ENCODE measurements around the gene NEDD4L. TPM values are rescaled to one million over a fixed set of nuclear protein-coding genes. Genes with fewer than 3 reads are reported as not detected.

The NEDD4L gene
- polyA plus RNA-seq, 1 donor (not counting 4 experiments of a cell fraction or from before 2014, with no cell fraction given) = 52.6 TPM

GRCh38 chr18:58389745-58390144, 345.7 kb downstream of the NEDD4L start:
- TF ChIP-seq EZH2 (IDR thresholded peaks at IDR 0.05; ENCODE audit: low read length) (no peak), CTCF (optimal IDR thresholded peaks at IDR 0.05 in 1 of 3, IDR thresholded peaks at IDR 0.05 in 1 of 3, conservative IDR thresholded peaks at IDR 0.05 in 1 of 3; ENCODE audit: extremely low read depth in 1 of 3, insufficient read depth in 2 of 3, low read length in 3 of 3) (no peak)
- FAIRE-seq (no peak), DNase-seq (ENCODE audit: low read depth, low spot score) (no peak)
- Histone ChIP-seq H3K27ac (ENCODE audit: control insufficient read depth, insufficient read depth, low read length) (no peak overlapping the region), H2AFZ (ENCODE audit: control insufficient read depth, low read length) (no peak overlapping the region), H3K9me3 (ENCODE audit: control insufficient read depth, low read depth, low read length) (no peaks in the 10 kb centered on the region), H3K4me1 (ENCODE audit: control insufficient read depth, extremely low read depth, insufficient read depth, low read length) (no peaks in the 10 kb centered on the region), H4K20me1 (ENCODE audit: control insufficient read depth, extremely low read depth, insufficient read depth, low read length) (peaks cover 2% of the 10 kb centered on the region), H3K9ac (ENCODE audit: control insufficient read depth, extremely low read depth, insufficient read depth, low read length) (no peak overlapping the region), H3K36me3 (ENCODE audit: control insufficient read depth in 2 of 2, extremely low read depth in 1 of 2, insufficient read depth in 2 of 2, low read length in 2 of 2) (peaks cover 49 to 73% of the 10 kb centered on the region in 2 experiments), H3K4me2 (ENCODE audit: control insufficient read depth, extremely low read depth, insufficient read depth, low read depth, low read length) (no peak overlapping the region), H3K79me2 (ENCODE audit: control insufficient read depth, insufficient read depth, low read length) (no peaks in the 10 kb centered on the region), H3K4me3 (ENCODE audit: control insufficient read depth in 2 of 3, extremely low read depth in 1 of 3, insufficient read depth in 2 of 3, low read depth in 1 of 3, low read length in 3 of 3) (no peak overlapping the region), H3K27me3 (ENCODE audit: control insufficient read depth, extremely low read depth, insufficient read depth, low read length) (no peaks in the 10 kb centered on the region), H3K9me1 (ENCODE audit: control insufficient read depth, extremely low read depth, insufficient read depth, low read length) (no peaks in the 10 kb centered on the region)
- dilution Hi-C loops (cut with MboI; ENCODE audit: extremely low pct_ligation_motif_present, low sequenced_read_pairs) = no loop called here

GRCh38 chr18:58390399-58390798, 346.4 kb downstream of the NEDD4L start:
- H3K9me3 ChIP-seq (ENCODE audit: control insufficient read depth, low read depth, low read length) = no peaks in the 10 kb centered on the region
- H3K4me3 ChIP-seq (ENCODE audit: control insufficient read depth in 2 of 3, extremely low read depth in 1 of 3, insufficient read depth in 2 of 3, low read depth in 1 of 3, low read length in 3 of 3) = no peak overlapping the region
- H3K4me1 ChIP-seq (ENCODE audit: control insufficient read depth, extremely low read depth, insufficient read depth, low read length) = no peaks in the 10 kb centered on the region
- no peak for DNase-seq (ENCODE audit: low read depth, low spot score)
- no peak for TF ChIP-seq CTCF (optimal IDR thresholded peaks at IDR 0.05 in 1 of 3, IDR thresholded peaks at IDR 0.05 in 1 of 3, conservative IDR thresholded peaks at IDR 0.05 in 1 of 3; ENCODE audit: extremely low read depth in 1 of 3, insufficient read depth in 2 of 3, low read length in 3 of 3)
- no peak for TF ChIP-seq EZH2 (IDR thresholded peaks at IDR 0.05; ENCODE audit: low read length)
- H3K79me2 ChIP-seq (ENCODE audit: control insufficient read depth, insufficient read depth, low read length) = no peaks in the 10 kb centered on the region
- H3K4me2 ChIP-seq (ENCODE audit: control insufficient read depth, extremely low read depth, insufficient read depth, low read depth, low read length) = no peak overlapping the region
- H3K36me3 ChIP-seq (ENCODE audit: control insufficient read depth in 2 of 2, extremely low read depth in 1 of 2, insufficient read depth in 2 of 2, low read length in 2 of 2) = peaks cover 52 to 80% of the 10 kb centered on the region in 2 experiments
- no peaks in the 10 kb centered on the region for H3K27me3 ChIP-seq (ENCODE audit: control insufficient read depth, extremely low read depth, insufficient read depth, low read length)
- FAIRE-seq = no peak
- H3K9me1 ChIP-seq (ENCODE audit: control insufficient read depth, extremely low read depth, insufficient read depth, low read length) = no peaks in the 10 kb centered on the region
- no peak overlapping the region for H2AFZ ChIP-seq (ENCODE audit: control insufficient read depth, low read length)
- H3K9ac ChIP-seq (ENCODE audit: control insufficient read depth, extremely low read depth, insufficient read depth, low read length) = no peak overlapping the region
- peaks cover 7% of the 10 kb centered on the region for H4K20me1 ChIP-seq (ENCODE audit: control insufficient read depth, extremely low read depth, insufficient read depth, low read length)
- dilution Hi-C loops (cut with MboI; ENCODE audit: extremely low pct_ligation_motif_present, low sequenced_read_pairs) = no loop called here
- no peak overlapping the region for H3K27ac ChIP-seq (ENCODE audit: control insufficient read depth, insufficient read depth, low read length)

All from keratinocyte (primary cell).